Astrocyte of the hippocampus (primary cell): ENCODE results near the gene WDR89.
"Not testable (repeated sequence)": the region's sequence is repeated elsewhere in the genome, so short reads cannot be mapped to it uniquely, and the experiment has no call there.

Experiments used
- DNase-seq: peaks from one replicate; pipeline ENCODE4 v3.0.0; 2011; ENCODE audit warnings: low read depth, low spot score

WDR89 gene

GRCh38 chr14:63596998-63597658, 44.5 kb downstream of the WDR89 start:
- no peak for DNase-seq

GRCh38 chr14:63594455-63595372, 47.0 kb downstream of the WDR89 start:
- DNase-seq: no peak

- DNase-seq: not testable (repeated sequence)
These were observed 58.6 kb downstream of the WDR89 start for GRCh38 chr14:63583046-63583445.

DNA sequence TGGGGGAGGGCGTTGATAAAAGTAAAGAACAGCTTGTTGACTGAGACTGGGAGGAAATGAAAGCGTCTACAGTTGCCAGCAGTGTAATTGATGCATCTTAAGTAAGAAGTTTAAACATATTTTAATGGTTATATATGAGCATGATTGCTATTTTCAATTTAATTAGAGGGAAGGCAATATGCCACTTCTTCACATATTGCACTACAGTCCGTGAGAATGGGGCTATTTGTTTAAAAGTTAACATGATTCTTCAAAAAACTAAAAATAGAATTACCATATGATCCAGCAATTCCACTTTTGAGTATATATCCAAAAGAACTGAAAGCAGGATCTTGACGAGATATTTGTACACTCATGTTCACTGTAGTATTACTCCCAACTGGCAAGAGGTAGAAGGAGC, 60.2 kb downstream of the WDR89 start:
- no peak for DNase-seq

- no peak for DNase-seq
These were observed 63.4 kb downstream of the WDR89 start for GRCh38 chr14:63578300-63578699.

- DNase-seq: peak; percentile 55
These were observed 68.1 kb downstream of the WDR89 start for GRCh38 chr14:63573581-63573980.

- DNase-seq: no peak
These were observed 76.2 kb downstream of the WDR89 start for GRCh38 chr14:63565448-63565847.

- peak; percentile 29 for DNase-seq
These were observed 77.4 kb downstream of the WDR89 start for GRCh38 chr14:63564318-63564717.

DNA sequence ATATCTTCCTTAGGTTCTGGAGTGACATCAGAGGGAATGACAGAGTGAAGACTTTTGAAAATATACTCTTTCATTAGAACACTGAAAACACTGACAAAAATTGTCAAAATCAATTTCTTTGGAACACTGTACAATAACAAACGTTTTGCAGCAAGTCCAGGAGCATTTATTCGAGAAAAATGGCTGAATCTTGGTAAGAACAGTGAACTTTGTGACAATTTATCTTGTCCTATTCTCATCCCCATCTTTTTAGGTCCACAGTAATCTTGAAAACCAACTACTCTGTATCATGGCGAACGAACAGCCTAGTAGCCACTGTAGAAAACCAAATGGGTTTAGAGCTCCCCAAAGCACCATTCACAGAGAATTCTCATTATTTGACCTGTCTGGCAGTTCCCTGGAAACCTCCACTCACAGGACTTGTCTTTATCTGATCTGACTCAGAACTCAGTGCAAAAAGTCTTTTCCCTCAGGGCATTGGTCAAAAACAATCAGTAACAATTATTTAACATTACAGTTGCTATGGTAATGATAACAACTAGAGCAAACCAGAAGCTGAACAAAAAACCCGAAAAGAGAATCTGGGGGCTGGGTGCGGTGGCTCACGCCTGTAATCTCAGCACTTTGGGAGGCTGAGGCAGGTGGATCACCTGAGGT, 78.2 kb downstream of the WDR89 start:
- DNase-seq: peak; percentile 56

DNA sequence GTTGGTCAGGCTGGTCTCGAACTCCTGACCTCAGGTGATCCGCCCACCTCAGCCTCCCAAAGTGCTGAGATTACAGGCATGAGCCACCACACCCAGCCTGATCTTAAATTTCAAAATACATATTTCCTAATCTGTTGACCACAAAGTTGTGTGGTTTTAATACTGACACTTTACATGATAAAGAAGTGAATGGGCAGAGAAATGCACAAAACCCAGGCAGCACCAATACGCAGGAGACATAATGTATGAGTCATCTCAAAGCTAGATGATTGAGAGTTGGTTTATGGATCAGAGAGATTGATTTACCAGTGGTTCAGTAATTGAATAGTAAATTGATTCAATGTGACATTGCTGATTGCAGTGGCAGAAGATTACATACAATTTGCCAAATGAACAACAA, 79.3 kb downstream of the WDR89 start:
- DNase-seq: no peak

- no peak for DNase-seq
These were observed 86.1 kb downstream of the WDR89 start for GRCh38 chr14:63555572-63555971.

- no peak for DNase-seq
These were observed 90.3 kb downstream of the WDR89 start for GRCh38 chr14:63551332-63551731.

DNA sequence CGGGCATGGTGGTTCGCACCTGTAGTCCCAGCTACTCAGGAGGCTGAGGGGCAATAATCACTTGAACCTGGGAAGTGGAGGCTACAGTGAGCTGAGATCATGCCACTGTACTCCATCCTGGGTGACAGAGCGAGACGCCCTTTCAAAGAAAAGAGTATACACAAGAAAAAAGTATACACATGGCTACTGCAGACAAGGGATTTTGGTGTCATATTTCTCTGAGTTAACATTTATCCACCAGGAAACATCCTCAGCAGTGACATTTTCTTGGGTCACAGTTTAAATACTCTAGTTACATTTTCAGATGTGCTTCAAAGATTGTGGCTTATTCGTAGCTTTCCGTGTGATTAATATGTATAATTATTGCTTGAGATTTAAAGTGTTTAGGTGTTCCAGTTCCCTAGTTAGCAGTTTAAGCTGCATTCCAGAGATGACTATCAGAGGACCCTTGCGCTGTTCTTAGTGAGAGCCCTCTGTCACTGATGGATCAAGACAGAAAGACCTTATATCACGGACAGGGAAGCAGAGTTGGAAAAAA, 93.8 kb downstream of the WDR89 start:
- DNase-seq: no peak
